Chondrocyte (in vitro differentiated cells): ENCODE measurements around the gene NEDD4L. TPM values are rescaled to one million over a fixed set of nuclear protein-coding genes. Genes with fewer than 3 reads are reported as not detected.

Experiments used
- DNase-seq: peaks from one replicate; pipeline ENCODE4 v3.0.0; 2021; ENCODE audit warnings: mixed read lengths, low spot score
- H3K27ac Mint-ChIP-seq: one replicate; pipeline ENCODE4 v1.8.0; 2021; ENCODE audit warnings: mild to moderate bottlenecking, moderate library complexity, mixed read lengths; ENCODE audit not compliant: unreplicated experiment
- H3K27me3 Mint-ChIP-seq: 2 replicates; pipeline ENCODE4 v1.8.0; 2021; ENCODE audit warnings: low read depth, mixed read lengths
- H3K36me3 Mint-ChIP-seq: 2 replicates; pipeline ENCODE4 v1.8.0; 2021; ENCODE audit warnings: low read depth, mixed read lengths
- H3K4me1 Mint-ChIP-seq: 2 replicates; pipeline ENCODE4 v1.8.0; 2021; ENCODE audit warnings: low read depth, mild to moderate bottlenecking, mixed read lengths
- H3K4me3 Mint-ChIP-seq: one replicate; pipeline ENCODE4 v1.8.0; 2021; ENCODE audit warnings: mild to moderate bottlenecking, moderate library complexity, mixed read lengths; ENCODE audit not compliant: unreplicated experiment
- H3K9me3 Mint-ChIP-seq: 2 replicates; pipeline ENCODE4 v1.8.0; 2021; ENCODE audit warnings: low read depth, mixed read lengths
- CTCF ChIP-seq: fragments of 200-600 bp; sonication (generic); IDR thresholded peaks from 2 replicates; pipeline ENCODE4 v1.5.0; 2021; ENCODE audit warnings: antibody characterized with exemption, mild to moderate bottlenecking, moderate library complexity
- total RNA-seq: library from RNA; stranded (reverse); gene quantifications from 3 replicates; pipeline ENCODE4 v1.2.1, GENCODE V29; 2021

The NEDD4L gene
- total RNA-seq, 1 donor from 2014 or later, result 25.8 TPM

GRCh38 chr18:58195278-58195765 lies 151.3 kb downstream of the NEDD4L start:
- H3K4me1 Mint-ChIP-seq, result peaks cover 20% of the 10 kb centered on the region
- H3K4me3 Mint-ChIP-seq, result peak overlapping the region; percentile 37
- TF ChIP-seq CTCF, result no peak
- DNase-seq, result no peak
- H3K9me3 Mint-ChIP-seq, result no peaks in the 10 kb centered on the region
- no peaks in the 10 kb centered on the region for H3K27me3 Mint-ChIP-seq
- H3K27ac Mint-ChIP-seq, result no peak overlapping the region
- no peaks in the 10 kb centered on the region for H3K36me3 Mint-ChIP-seq

- peaks cover 14% of the 10 kb centered on the region for H3K4me1 Mint-ChIP-seq
Measured at GRCh38 chr18:58196164-58196563, 152.1 kb downstream of the NEDD4L start.

GRCh38 chr18:58196881-58197872 lies 153.2 kb downstream of the NEDD4L start:
- Mint-ChIP-seq H3K27ac (no peak overlapping the region), H3K4me1 (peaks cover 18% of the 10 kb centered on the region), H3K4me3 (no peak overlapping the region)

More at GRCh38 chr18:58196164-58196563, 152.1 kb downstream of the NEDD4L start:
- H3K36me3 Mint-ChIP-seq, result no peaks in the 10 kb centered on the region
- no peak for TF ChIP-seq CTCF
- H3K4me3 Mint-ChIP-seq, result no peak overlapping the region
- H3K9me3 Mint-ChIP-seq, result no peaks in the 10 kb centered on the region
- DNase-seq, result no peak
- no peaks in the 10 kb centered on the region for H3K27me3 Mint-ChIP-seq
- H3K27ac Mint-ChIP-seq, result no peak overlapping the region

GRCh38 chr18:58201268-58201667 lies 157.2 kb downstream of the NEDD4L start:
- TF ChIP-seq CTCF, result no peak
- Mint-ChIP-seq H3K27me3 (no peaks in the 10 kb centered on the region), H3K4me1 (peaks cover 27% of the 10 kb centered on the region), H3K9me3 (no peaks in the 10 kb centered on the region), H3K36me3 (no peaks in the 10 kb centered on the region), H3K4me3 (no peak overlapping the region), H3K27ac (no peak overlapping the region)
- no peak for DNase-seq

More at GRCh38 chr18:58196881-58197872, 153.2 kb downstream of the NEDD4L start:
- no peak for TF ChIP-seq CTCF
- no peak for DNase-seq
- no peaks in the 10 kb centered on the region for H3K27me3 Mint-ChIP-seq
- no peaks in the 10 kb centered on the region for H3K36me3 Mint-ChIP-seq
- no peaks in the 10 kb centered on the region for H3K9me3 Mint-ChIP-seq

GRCh38 chr18:58201733-58202730 lies 158.0 kb downstream of the NEDD4L start:
- Mint-ChIP-seq H3K27me3 (no peaks in the 10 kb centered on the region), H3K36me3 (no peaks in the 10 kb centered on the region), H3K27ac (peak overlapping the region; percentile 49), H3K9me3 (no peaks in the 10 kb centered on the region), H3K4me3 (no peak overlapping the region), H3K4me1 (peaks cover 27% of the 10 kb centered on the region)
- DNase-seq, result no peak
- no peak for TF ChIP-seq CTCF
